HG03196 (cell line): Measurements from ENCODE around the gene ZNF581.

Experiments used
- ATAC-seq: cut with Tn5 transposase; IDR thresholded peaks from one replicate; pipeline ENCODE4 v1.9.1; 2021; ENCODE audit not compliant: unreplicated experiment

The ZNF581 gene

GRCh38 chr19:55625004-55625326, 18.5 kb upstream of the ZNF581 start:
- no peak for ATAC-seq

- no peak for ATAC-seq
Measured at GRCh38 chr19:55626350-55626749, 17.1 kb upstream of the ZNF581 start.

GRCh38 chr19:55632463-55632834, 11.0 kb upstream of the ZNF581 start:
- ATAC-seq, result no peak

DNA sequence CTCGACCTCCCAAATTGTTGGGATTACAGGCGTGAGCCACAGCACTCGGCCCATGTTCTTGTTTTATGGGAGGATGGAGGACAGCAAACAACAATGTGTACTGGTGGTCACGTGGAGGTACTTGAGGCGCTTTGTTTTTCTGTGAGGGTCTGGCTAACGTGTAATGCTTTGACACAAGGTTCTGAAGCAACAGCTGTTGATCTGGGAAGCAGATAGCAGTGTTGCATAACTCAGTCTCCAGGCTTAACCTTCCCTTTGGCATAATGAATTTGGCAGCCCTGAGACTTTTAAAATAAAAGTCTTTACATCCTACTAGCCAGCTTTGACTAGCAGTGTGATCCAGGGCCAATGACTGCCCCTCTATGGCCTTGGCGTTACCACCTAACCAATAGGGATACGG, 9.6 kb upstream of the ZNF581 start:
- ATAC-seq, result no peak

DNA sequence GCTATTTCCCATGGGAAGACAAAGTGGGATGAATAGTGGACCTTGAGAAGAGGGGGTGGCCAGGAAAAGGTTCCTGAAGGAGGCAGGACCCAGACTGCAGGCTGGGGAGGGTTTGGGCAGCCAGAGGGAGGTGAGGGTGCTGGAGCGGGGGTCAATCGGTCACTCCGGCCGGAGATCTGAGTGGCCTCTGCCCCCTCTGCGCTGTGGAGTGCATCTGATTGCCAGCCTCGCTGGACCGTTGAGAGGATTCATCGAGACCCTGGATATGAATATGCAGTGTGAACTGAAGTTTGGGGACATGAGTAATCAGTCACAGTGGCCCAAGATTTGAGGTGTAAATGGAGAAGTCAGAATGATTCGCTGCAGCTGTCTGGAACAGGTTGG, 8.1 kb upstream of the ZNF581 start:
- no peak for ATAC-seq

DNA sequence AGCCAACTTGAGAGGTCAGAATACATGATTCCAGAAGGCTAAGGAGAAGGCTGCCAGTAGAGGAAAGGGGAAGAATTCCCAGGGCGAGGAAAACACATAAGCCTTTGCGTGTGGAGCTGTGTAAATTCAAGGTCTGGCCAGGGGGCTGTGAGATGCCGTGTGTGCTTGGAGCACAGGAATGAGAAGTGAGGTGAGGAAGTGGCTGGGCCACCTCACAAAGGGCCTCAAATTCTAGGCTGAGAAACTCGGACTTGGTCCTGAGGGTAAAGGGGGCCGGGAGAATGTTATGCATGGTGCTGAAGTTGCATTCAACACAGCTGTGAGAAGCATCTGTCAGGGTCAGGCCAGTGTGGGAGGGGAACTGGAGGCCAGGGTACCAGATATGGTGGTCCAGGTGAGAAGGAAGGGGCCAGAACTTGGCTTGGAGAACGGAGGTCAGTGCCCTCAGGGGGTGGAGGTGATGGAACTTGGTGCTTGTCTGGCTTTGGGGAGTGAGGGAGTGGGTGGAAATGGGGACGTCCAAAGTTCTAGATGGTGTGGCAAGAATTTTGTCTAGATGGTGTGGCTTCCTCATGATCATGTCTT, 7.5 kb upstream of the ZNF581 start:
- no peak for ATAC-seq

GRCh38 chr19:55636723-55637122, 6.7 kb upstream of the ZNF581 start:
- ATAC-seq, result no peak

- ATAC-seq, result no peak
Measured at GRCh38 chr19:55637534-55637933, 5.9 kb upstream of the ZNF581 start.

DNA sequence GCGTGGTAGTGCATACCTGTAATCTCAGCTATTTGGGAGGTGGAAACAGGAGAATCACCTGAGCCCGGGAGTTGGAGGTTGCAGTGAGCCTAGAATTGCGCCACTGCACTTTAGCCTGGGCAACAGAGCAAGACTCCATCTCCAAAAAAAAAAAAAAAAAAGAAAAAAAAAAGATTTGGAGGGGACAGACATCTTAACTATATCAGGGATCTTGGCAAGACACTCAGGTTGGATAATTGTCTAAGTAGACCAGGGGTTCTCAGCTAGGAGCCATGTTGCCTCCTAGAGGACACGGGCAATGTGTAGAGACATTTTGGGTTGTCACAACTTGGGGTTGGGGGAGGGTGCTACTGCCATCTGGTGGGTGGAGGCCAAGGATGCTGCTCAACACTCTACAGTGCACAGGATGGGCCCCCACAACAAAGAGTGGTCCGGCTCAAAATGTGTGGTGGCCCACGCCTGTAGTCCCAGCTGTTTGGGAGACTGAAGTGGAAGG, 4.5 kb upstream of the ZNF581 start:
- ATAC-seq, result no peak

DNA sequence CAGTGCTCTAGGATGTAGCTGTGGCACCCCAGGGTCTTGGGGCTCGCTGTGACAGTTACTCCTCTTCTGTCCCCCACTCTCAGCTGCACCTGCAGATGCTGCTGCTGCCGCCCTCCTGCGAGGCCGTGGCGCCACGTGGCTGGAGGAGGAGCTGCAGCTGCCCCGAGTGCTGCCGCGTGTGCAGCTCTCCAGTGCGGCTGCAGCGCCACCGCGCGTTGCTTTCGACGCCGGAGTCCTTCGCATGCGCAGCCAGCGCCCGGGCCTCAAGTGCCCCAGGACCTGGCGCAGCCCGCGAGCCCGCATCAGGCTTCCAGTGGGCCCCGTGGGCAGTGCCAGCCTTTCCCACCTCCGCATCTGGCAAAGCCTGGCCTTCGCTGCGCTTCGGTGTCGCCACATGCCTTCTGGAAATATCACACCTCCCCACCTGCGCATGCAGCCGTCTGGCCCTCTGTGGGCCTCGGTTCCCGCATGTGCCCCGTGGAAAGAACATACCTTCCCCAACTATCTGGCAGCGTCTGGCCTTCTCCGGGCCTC, 3.3 kb upstream of the ZNF581 start:
- no peak for ATAC-seq

DNA sequence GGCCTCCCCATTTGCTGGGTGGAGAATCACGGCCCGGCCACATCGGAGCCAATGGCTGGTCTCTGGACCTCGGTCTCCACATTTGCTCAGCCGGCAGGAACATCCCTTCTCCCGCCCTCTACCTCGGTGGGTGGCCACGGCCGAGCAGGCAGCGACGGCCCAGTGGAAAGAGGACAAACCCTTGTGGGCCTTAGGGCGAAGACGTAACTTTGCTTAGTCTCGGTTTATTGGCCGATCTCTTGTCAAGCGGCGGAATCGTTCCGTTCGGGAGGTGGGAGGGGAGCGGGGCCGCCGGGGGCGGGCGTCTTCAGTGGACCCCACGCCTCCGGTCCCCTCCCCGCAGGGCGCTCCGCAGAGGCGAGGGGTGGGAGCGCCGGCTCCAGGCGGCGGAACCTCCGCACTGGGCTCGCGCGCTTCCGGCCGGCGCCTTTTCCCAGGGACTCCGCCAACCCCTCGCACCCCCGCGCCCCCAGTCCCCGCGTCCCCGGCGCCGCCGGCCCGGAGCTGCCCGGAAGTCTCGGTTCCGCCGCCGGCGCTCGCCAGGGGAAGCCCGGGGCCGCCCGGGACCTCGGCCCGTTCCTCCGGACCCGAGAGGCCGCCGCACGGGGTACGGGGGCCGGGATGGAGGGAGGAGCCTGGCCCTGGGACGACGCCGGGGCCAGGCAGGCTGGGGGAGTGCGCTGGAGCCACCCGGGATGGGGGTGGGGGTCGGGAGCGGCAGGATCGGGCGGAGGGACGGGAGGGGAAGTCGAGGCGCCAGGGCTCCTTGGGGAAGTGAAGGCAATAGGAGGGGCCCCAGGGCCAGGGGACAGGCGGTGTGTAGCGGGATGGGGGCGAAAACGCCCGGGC, 2.6 kb upstream of the ZNF581 start, which contains the start of gene ZNF580:
TSS of gene ZNF580 (plus strand) at position 426 of the 849 bp plus-strand sequence. CDS start 1,507 bp downstream, outside the sequence.
- ATAC-seq, result no peak

DNA sequence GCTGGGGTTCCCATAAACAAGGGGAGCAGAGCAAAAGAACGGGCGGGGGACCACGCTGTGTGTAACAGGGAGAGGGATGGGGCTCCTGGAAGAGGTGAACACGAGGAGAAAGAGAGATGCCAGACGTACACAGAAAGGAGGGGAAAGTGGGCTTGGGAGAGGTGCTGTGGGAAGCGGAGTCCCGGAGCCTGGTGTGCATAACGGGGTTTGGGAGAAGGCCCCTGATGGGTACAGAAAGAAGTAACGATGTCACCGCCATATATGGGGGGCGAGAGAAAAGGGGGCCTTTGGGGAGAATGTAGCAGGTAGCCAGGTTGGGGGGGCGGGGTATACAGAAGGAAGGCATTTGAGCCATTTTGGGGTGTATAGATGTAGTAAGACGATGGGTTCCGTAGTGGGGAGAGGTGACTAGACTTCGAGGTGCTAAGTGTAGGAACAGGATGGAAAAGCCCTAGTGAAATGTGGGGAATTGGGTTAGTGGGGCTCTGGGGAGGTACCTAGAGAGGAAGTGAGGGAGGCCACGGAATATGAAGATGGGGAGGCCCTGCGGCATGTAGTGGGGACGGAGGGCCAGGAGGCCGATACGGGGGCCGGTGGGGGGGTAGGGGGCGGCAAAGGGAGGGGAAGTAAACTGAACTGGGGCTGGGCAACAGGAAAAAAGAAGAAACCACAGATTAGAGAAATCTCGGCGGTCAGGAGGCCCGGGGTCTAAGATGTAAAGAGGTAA, 1.9 kb upstream of the ZNF581 start:
- no peak for ATAC-seq

DNA sequence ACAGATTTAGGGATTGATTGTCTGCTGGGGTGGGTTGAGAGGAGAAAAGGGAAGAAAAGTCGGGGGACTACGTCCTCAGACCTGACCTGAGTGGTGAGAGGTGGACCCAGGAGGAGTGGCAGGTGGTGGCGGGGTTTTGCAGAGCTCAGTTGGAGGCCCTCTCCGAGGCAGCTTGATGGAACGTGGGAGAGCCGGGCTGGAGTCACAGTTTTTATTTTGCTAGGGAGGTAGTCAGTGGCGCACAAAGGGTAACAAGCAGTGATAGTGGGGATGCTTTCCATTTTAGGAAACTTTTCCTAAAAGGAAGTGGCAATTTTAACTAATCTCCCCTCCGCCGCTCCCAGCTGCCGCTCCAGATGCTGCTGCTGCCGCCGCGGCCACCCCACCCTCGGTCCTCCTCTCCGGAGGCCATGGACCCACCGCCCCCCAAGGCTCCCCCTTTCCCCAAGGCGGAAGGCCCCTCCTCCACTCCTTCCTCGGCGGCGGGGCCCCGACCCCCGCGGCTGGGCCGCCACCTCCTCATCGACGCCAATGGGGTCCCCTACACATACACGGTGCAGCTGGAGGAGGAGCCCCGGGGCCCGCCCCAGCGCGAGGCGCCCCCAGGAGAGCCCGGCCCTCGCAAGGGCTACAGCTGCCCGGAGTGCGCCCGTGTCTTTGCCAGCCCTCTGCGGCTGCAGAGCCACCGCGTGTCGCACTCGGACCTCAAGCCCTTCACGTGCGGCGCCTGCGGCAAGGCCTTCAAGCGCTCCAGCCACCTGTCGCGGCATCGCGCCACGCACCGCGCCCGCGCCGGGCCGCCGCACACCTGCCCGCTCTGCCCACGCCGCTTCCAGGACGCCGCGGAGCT, 1.1 kb upstream of the ZNF581 start:
- ATAC-seq, result no peak

DNA sequence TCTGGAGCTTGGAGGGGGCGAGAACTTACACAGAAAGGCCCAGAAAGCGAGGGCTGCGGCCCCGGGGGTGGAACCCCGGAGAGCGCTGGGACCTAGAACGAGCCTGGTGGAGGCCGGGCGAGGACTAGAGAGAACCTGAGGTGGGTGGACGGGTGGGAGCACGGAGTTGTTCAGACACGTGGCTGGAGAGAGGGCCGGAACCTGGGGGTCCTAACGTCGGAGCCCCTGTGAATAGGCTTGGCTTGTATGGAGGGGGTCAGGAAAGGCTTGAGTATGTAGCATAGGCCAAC, 383 bp downstream of the ZNF581 start:
- no peak for ATAC-seq

DNA sequence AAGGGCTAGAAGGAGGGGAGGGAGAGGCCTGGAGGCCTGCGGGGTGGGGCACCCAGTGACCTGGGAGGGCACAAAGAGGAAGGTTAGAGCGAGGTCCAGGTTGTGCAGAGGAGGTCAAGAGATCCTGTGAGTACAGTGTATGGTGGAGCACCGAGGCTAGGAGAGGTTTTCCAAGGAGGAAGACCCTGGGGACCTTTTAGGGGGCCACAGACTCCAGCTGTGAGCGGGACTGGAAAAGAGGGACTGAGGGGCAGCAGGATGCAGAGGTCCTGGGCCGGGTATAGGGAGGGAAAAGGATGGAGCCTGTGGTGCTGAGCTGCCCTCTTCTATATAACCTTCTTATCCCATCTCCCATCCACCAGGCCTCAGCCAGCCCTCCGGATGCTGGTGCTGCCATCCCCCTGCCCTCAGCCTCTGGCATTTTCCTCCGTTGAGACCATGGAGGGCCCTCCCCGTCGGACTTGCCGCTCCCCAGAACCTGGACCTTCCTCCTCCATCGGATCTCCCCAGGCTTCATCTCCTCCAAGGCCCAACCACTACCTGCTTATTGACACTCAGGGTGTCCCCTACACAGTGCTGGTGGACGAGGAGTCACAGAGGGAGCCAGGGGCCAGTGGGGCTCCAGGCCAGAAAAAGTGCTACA, 863 bp downstream of the ZNF581 start:
- ATAC-seq, result no peak

DNA sequence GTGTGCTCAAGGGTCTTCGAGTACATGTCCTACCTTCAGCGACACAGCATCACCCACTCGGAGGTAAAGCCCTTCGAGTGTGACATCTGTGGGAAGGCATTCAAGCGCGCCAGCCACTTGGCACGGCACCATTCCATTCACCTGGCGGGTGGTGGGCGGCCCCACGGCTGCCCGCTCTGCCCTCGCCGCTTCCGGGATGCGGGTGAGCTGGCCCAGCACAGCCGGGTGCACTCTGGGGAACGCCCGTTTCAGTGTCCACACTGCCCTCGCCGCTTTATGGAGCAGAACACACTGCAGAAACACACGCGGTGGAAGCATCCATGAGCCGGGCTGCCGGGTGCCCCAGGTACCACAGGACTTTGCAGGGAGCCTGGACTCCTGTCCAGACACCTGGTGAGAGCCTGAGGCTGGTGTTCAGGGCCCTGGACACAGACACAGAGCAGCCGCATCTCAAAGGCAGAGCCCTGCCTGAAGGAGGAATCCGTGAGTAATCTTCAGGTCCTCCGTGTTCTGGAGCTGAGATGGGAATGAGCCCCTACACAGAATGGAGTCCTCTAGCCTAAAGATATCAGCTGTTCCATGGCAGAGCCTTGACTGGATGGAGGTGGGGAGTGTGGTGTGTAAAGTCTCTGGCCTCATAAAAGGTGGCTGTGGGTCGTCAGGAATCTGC, 1.5 kb downstream of the ZNF581 start:
- ATAC-seq, result no peak

DNA sequence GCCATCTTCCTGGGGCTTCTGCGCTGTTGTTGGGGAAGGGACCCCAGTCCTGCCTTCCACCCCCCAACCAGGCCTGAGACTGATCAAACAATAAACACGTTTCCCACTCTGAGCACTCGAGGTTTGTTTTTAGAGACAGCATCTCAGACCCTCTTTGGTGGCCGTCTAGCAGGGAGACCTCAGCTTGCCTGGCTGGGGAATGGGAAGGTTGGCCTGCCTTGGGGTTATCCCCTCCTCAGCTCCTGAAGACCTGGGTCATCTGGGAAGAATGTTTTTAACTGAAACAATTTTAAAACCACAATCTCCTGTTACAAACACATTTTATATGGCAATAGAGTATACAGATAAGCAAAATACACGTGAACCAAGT, 2.0 kb downstream of the ZNF581 start:
- ATAC-seq, result no peak

DNA sequence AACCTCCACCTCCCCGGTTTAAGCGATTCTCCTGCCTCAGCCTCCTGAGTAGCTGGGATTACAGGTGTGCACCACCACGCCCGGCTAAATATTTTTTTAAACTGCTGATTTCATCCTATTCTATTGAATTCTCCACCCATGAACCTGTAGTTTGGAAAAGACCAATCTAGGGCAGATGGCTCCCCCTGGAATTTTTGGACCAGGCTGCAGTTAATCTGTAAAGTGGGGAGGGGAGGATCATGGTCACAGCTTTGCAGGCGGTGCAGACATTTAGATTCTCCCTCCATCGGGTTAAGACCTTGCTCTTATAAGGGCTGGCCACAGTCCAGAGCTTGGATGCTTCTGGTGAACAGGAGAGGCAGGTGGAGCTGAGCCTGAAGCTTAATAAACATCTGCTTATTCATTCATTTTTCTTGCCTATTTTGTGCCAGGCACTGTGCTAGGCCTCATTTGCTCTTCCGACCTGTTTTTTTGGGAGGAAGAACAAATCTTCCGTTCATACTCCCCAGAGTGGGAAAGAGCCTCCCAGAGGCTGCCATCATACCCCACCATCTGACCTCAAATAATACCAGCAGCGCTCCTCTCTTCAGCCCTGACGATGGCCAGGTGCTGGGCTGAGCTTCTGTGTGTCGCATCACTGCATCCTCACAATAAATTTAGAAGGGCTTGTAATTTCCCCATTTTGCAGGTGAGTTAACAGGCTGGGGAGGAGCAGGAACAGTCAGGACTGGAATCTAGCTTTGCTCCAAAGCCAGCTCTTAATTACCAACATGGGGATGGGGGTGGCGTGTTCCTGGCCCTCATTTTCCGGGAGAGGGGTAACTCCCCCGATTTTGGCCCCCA, 3.7 kb downstream of the ZNF581 start:
- ATAC-seq, result no peak
